ENCODE data around the gene SCAANT1. TPM values are rescaled to one million over a fixed set of nuclear protein-coding genes. Genes with fewer than 3 reads are reported as not detected.

The SCAANT1 gene
- total RNA-seq, 1 donor from 2014 or later = not detected

DNA sequence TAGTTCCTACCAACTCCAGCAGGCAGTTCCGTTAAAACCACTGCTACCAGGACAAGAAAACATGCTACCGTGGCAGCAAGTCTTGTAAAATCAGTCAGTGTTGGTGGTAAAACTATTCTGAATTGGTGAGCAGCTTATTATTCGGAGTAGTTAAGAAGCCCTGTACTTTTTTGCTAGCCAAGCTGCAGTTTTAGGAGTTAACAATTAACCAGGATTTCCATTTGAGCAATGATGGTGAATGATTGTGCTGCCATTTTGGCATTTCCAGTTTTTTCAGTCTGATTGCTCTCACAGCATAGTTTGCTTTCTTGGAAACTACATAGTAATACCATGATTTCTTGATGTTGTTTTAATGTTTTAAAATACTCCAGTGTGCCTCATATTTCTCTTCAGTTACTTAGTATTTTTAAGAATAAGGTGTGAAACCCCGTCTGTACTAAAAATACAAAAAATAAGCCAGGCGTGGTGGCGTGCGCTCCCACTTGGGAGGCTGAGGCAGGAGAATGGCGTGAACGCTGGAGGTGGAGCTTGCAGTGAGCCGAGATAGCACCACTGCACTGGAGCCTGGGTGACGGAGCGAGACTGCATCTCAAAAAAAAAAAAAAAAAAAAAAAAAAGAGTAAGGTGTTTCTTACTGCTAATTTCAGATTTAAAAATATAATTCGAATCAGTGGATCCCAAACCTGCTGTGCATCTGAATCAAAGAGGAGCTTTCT, 43.8 kb upstream of the SCAANT1 start:
- H3K27me3 Mint-ChIP-seq (ENCODE audit: unreplicated experiment) = peaks cover 5% of the 10 kb centered on the region
- no peak for DNase-seq (ENCODE audit: low spot score)
- TF ChIP-seq CTCF (IDR thresholded peaks at IDR 0.05; ENCODE audit: unreplicated experiment) = no peak
- H3K27ac Mint-ChIP-seq (ENCODE audit: unreplicated experiment) = no peak overlapping the region
- no peak overlapping the region for H3K4me3 Mint-ChIP-seq (ENCODE audit: unreplicated experiment)
- H3K36me3 Mint-ChIP-seq (ENCODE audit: low read depth, unreplicated experiment) = peaks cover 10% of the 10 kb centered on the region
- peaks cover 7% of the 10 kb centered on the region for H3K4me1 Mint-ChIP-seq (ENCODE audit: unreplicated experiment)
- no peaks in the 10 kb centered on the region for H3K9me3 Mint-ChIP-seq (ENCODE audit: unreplicated experiment)

DNA sequence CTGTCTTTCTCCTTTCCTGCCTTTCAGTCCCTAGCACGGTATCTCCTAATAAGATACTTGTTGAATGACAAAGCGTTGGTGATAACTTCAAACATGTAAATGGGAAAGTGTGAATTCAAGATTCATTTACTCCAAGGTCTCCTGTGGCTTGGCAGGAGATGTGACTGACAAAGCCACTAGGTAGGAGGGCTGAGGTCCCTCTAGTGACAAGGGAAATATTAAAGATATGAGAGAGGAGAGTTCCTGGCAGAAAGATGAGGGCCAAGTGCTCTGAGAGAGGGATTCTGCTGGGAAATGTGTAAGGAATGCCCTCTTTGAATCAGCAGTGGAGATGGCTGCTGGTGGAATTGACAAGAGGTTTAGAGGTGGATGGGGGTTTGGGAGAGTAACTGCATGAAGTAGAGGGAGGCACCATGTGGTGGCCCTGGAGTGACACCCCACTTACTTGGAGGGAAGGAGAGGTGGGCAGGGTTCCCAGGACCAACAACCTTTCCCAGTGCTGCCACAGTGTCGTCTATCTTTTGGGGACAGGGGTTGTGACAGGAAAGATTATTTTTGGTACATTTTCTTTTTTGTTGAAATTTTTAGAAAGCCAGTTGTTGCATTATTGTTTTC, 43.0 kb upstream of the SCAANT1 start:
- Mint-ChIP-seq H3K4me1 (ENCODE audit: unreplicated experiment) (peaks cover 4% of the 10 kb centered on the region), H3K4me3 (ENCODE audit: unreplicated experiment) (no peak overlapping the region), H3K36me3 (ENCODE audit: low read depth, unreplicated experiment) (peaks cover 10% of the 10 kb centered on the region), H3K27me3 (ENCODE audit: unreplicated experiment) (peaks cover 2% of the 10 kb centered on the region), H3K27ac (ENCODE audit: unreplicated experiment) (no peak overlapping the region), H3K9me3 (ENCODE audit: unreplicated experiment) (no peaks in the 10 kb centered on the region)
- DNase-seq (ENCODE audit: low spot score) = no peak
- TF ChIP-seq CTCF (IDR thresholded peaks at IDR 0.05; ENCODE audit: unreplicated experiment) = no peak

DNA sequence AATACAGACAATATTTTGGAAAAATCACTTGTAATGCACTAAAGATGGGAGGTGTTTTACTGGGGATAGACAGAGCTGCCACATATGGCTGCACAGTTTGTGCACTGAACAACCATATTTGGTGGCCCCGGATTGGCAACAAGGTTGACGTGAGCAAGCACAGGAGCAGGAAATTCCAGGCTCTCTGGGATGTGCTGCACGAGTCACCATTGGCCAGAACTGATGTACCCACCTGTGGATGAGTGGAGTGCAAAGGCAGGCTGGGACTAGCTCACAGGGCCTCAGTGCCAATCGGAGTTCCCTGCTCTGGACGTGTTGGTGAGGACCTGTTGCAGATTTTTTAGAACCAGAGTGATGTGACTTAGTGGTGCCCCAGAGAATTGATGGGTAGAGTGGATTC, 42.0 kb upstream of the SCAANT1 start:
- Mint-ChIP-seq H3K4me3 (ENCODE audit: unreplicated experiment) (no peak overlapping the region), H3K9me3 (ENCODE audit: unreplicated experiment) (no peaks in the 10 kb centered on the region), H3K27ac (ENCODE audit: unreplicated experiment) (no peak overlapping the region), H3K4me1 (ENCODE audit: unreplicated experiment) (peaks cover 2% of the 10 kb centered on the region), H3K36me3 (ENCODE audit: low read depth, unreplicated experiment) (peaks cover 10% of the 10 kb centered on the region), H3K27me3 (ENCODE audit: unreplicated experiment) (no peaks in the 10 kb centered on the region)
- DNase-seq (ENCODE audit: low spot score) = no peak
- no peak for TF ChIP-seq CTCF (IDR thresholded peaks at IDR 0.05; ENCODE audit: unreplicated experiment)

GRCh38 chr3:63952248-63952594, 40.0 kb upstream of the SCAANT1 start:
- Mint-ChIP-seq H3K27me3 (ENCODE audit: unreplicated experiment) (no peaks in the 10 kb centered on the region), H3K4me1 (ENCODE audit: unreplicated experiment) (peaks cover 7% of the 10 kb centered on the region), H3K27ac (ENCODE audit: unreplicated experiment) (no peak overlapping the region), H3K4me3 (ENCODE audit: unreplicated experiment) (no peak overlapping the region), H3K9me3 (ENCODE audit: unreplicated experiment) (no peaks in the 10 kb centered on the region), H3K36me3 (ENCODE audit: low read depth, unreplicated experiment) (peaks cover 19% of the 10 kb centered on the region)
- no peak for TF ChIP-seq CTCF (IDR thresholded peaks at IDR 0.05; ENCODE audit: unreplicated experiment)
- no peak for DNase-seq (ENCODE audit: low spot score)

GRCh38 chr3:63951492-63952247, 39.5 kb upstream of the SCAANT1 start:
- DNase-seq (ENCODE audit: low spot score) = no peak
- Mint-ChIP-seq H3K9me3 (ENCODE audit: unreplicated experiment) (no peaks in the 10 kb centered on the region), H3K4me1 (ENCODE audit: unreplicated experiment) (peaks cover 7% of the 10 kb centered on the region), H3K4me3 (ENCODE audit: unreplicated experiment) (no peak overlapping the region), H3K27me3 (ENCODE audit: unreplicated experiment) (no peaks in the 10 kb centered on the region), H3K36me3 (ENCODE audit: low read depth, unreplicated experiment) (peaks cover 19% of the 10 kb centered on the region), H3K27ac (ENCODE audit: unreplicated experiment) (no peak overlapping the region)
- no peak for TF ChIP-seq CTCF (IDR thresholded peaks at IDR 0.05; ENCODE audit: unreplicated experiment)

Data from endothelial cell (in vitro differentiated cells).